ENCODE measurements around the gene NHLRC4. TPM values are rescaled to one million over a fixed set of nuclear protein-coding genes. Genes with fewer than 3 reads are reported as not detected.

The NHLRC4 gene
- total RNA-seq, 4 donors from 2014 or later, result 0.49 to 1.0 (median 0.57) TPM

GRCh38 chr16:521381-522210 lies 45.2 kb upstream of the NHLRC4 start:
- DNase-seq (ENCODE audit: low spot score in 2 of 2), result peak in 1 of 2 donors; percentile 57
- intact Hi-C loops (cut with DNase I; ENCODE audit: low total_unique reads), result no loop called here
- 52 to 62% methylated on average over 27 to 34 of the region's 34 CpGs for WGBS, 2 donors
- no peak for TF ChIP-seq CTCF (IDR thresholded peaks at IDR 0.05)
- TF ChIP-seq POLR2A (IDR thresholded peaks at IDR 0.05), result no peak
- no peak overlapping the region for H3K4me3 ChIP-seq (ENCODE audit: low read depth, poor library complexity, severe bottlenecking)

GRCh38 chr16:522320-523096 lies 44.3 kb upstream of the NHLRC4 start:
- intact Hi-C loops (cut with DNase I; ENCODE audit: low total_unique reads), result no loop called here
- TF ChIP-seq POLR2A (IDR thresholded peaks at IDR 0.05), result no peak
- TF ChIP-seq CTCF (IDR thresholded peaks at IDR 0.05), result no peak
- DNase-seq (ENCODE audit: low spot score in 2 of 2), result no peak
- WGBS, 2 donors, result 52 to 62% methylated on average over 23 of the region's 23 CpGs
- H3K4me3 ChIP-seq (ENCODE audit: low read depth, poor library complexity, severe bottlenecking), result no peak overlapping the region

- TF ChIP-seq CTCF (IDR thresholded peaks at IDR 0.05), result no peak
- no peak for TF ChIP-seq POLR2A (IDR thresholded peaks at IDR 0.05)
- no peak overlapping the region for H3K4me3 ChIP-seq (ENCODE audit: low read depth, poor library complexity, severe bottlenecking)
- WGBS, 2 donors, result 94 to 95% methylated on average over 21 to 22 of the region's 22 CpGs
- intact Hi-C loops (cut with DNase I; ENCODE audit: low total_unique reads), result no loop called here
- DNase-seq (ENCODE audit: low spot score in 2 of 2), result no peak
Measured at GRCh38 chr16:523097-523741, 43.6 kb upstream of the NHLRC4 start.

- no peak overlapping the region for H3K4me3 ChIP-seq (ENCODE audit: low read depth, poor library complexity, severe bottlenecking)
- intact Hi-C loops (cut with DNase I; ENCODE audit: low total_unique reads), result no loop called here
- no peak for DNase-seq (ENCODE audit: low spot score in 2 of 2)
- TF ChIP-seq POLR2A (IDR thresholded peaks at IDR 0.05), result no peak
- TF ChIP-seq CTCF (IDR thresholded peaks at IDR 0.05), result no peak
- WGBS, 2 donors, result 62 to 87% methylated on average over 20 to 21 of the region's 24 CpGs
Measured at GRCh38 chr16:524274-525040, 42.3 kb upstream of the NHLRC4 start.

GRCh38 chr16:525123-525519 lies 41.7 kb upstream of the NHLRC4 start:
- no peak for DNase-seq (ENCODE audit: low spot score in 2 of 2)
- intact Hi-C loops (cut with DNase I; ENCODE audit: low total_unique reads), result no loop called here
- TF ChIP-seq CTCF (IDR thresholded peaks at IDR 0.05), result no peak
- TF ChIP-seq POLR2A (IDR thresholded peaks at IDR 0.05), result no peak
- WGBS, 2 donors, result 73 to 88% methylated on average over 8 of the region's 8 CpGs
- no peak overlapping the region for H3K4me3 ChIP-seq (ENCODE audit: low read depth, poor library complexity, severe bottlenecking)

All from lower leg skin (tissue), 4 donors.